RWPE2 (cell line): ENCODE results near the gene NANOS3.
A peak's percentile ranks its signal among the peaks of the same experiment; 100 is the strongest.
"Not testable (repeated sequence)": the region's sequence is repeated elsewhere in the genome, so short reads cannot be mapped to it uniquely, and the experiment has no call there.

Source experiments
- ATAC-seq: fragments of 200-7000 bp; cut with Tn5 transposase; 3 replicates; pipeline ENCODE4 v1.9.1; 2021; ENCODE audit warnings: low read depth
- DNase-seq: peaks from one replicate; pipeline ENCODE4 v3.0.0-alpha.2; 2020; ENCODE audit warnings: low spot score
- H3K27ac ChIP-seq: fragments of 450-650 bp; 2 replicates; pipeline ENCODE4 v1.5.1; 2017; ENCODE audit warnings: mild to moderate bottlenecking; ENCODE audit not compliant: poor library complexity, severe bottlenecking
- H3K27me3 ChIP-seq: fragments of 250-450 bp; sonication (Bioruptor Pico); 2 replicates; pipeline ENCODE4 v1.5.1; 2021; ENCODE audit warnings: mild to moderate bottlenecking, moderate library complexity; ENCODE audit not compliant: insufficient read depth, poor library complexity, severe bottlenecking
- H3K36me3 ChIP-seq: fragments of 250-450 bp; sonication (Bioruptor Pico); 2 replicates; pipeline ENCODE4 v1.5.1; 2020; ENCODE audit warnings: low read depth, mild to moderate bottlenecking, moderate library complexity
- H3K4me1 ChIP-seq: fragments of 250-450 bp; sonication (Bioruptor Pico); 2 replicates; pipeline ENCODE4 v1.5.1; 2021; ENCODE audit warnings: mild to moderate bottlenecking, moderate library complexity; ENCODE audit not compliant: insufficient read depth, poor library complexity, severe bottlenecking
- H3K4me3 ChIP-seq: fragments of 250-450 bp; sonication (Bioruptor Pico); 2 replicates; pipeline ENCODE4 v1.5.1; 2021; ENCODE audit warnings: mild to moderate bottlenecking, moderate library complexity; ENCODE audit not compliant: severe bottlenecking
- H3K9me3 ChIP-seq: fragments of 250-450 bp; sonication (Bioruptor Pico); 2 replicates; pipeline ENCODE4 v1.5.1; 2021; ENCODE audit warnings: mild to moderate bottlenecking, moderate library complexity; ENCODE audit not compliant: severe bottlenecking
- TF ChIP-seq, protein P1 (sequence below): fragments of 450-650 bp; IDR thresholded peaks from one replicate; pipeline ENCODE4 v1.5.1; 2017; ENCODE audit warnings: mild to moderate bottlenecking, moderate library complexity; ENCODE audit not compliant: poor library complexity, severe bottlenecking

Gene NANOS3

DNA sequence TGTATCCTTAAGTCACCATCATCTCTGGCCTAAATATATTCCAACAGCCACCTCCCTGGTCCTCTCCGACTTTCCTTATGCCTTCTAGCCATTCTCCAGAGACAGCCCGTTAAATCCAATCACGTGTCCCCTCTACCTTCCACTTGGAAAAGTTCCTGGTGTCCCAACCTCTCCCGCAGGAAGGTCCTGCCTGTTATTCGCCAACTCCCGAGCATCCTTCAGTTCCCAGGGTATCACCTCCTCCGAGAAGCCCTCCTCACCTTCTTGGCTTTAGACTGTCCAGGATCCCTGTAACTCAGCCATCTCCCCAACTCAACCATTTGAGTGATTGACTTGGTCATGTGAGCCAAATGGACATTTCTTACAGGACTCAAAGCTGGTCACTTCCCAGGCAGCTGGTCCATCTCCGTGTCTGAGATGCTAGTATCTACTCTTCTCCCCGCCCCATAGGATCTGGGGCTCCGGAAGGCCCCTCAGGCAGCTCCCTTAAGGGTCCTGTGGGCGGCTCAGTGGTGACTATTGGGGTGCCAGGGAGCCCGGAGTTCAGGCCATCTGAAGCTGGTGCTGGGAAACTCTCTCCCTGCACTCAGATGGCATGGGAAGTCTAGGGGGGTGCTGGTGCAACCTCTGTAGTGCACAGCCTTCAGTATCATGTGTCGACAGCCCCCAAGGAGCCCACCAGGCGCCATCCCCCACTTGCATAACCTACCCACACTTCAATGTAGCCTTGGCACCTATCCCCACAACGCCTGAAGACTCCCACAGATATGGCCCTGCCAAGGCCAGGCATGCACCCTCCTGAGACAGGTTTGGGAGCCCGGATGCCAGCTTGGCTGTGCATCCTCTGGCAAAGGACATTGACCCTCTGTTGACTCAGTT lies 27.9 kb upstream of the NANOS3 start:
- no peak for DNase-seq
- no peak overlapping the region for H3K4me3 ChIP-seq
- peaks cover 54% of the 10 kb centered on the region for H3K4me1 ChIP-seq
- no peaks in the 10 kb centered on the region for H3K27me3 ChIP-seq
- H3K27ac ChIP-seq, result peak overlapping the region; percentile 98
- ATAC-seq, result no peak
- H3K36me3 ChIP-seq, result no peaks in the 10 kb centered on the region
- no peaks in the 10 kb centered on the region for H3K9me3 ChIP-seq
- TF ChIP-seq, protein P1, sequence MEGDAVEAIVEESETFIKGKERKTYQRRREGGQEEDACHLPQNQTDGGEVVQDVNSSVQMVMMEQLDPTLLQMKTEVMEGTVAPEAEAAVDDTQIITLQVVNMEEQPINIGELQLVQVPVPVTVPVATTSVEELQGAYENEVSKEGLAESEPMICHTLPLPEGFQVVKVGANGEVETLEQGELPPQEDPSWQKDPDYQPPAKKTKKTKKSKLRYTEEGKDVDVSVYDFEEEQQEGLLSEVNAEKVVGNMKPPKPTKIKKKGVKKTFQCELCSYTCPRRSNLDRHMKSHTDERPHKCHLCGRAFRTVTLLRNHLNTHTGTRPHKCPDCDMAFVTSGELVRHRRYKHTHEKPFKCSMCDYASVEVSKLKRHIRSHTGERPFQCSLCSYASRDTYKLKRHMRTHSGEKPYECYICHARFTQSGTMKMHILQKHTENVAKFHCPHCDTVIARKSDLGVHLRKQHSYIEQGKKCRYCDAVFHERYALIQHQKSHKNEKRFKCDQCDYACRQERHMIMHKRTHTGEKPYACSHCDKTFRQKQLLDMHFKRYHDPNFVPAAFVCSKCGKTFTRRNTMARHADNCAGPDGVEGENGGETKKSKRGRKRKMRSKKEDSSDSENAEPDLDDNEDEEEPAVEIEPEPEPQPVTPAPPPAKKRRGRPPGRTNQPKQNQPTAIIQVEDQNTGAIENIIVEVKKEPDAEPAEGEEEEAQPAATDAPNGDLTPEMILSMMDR, result no peak

DNA sequence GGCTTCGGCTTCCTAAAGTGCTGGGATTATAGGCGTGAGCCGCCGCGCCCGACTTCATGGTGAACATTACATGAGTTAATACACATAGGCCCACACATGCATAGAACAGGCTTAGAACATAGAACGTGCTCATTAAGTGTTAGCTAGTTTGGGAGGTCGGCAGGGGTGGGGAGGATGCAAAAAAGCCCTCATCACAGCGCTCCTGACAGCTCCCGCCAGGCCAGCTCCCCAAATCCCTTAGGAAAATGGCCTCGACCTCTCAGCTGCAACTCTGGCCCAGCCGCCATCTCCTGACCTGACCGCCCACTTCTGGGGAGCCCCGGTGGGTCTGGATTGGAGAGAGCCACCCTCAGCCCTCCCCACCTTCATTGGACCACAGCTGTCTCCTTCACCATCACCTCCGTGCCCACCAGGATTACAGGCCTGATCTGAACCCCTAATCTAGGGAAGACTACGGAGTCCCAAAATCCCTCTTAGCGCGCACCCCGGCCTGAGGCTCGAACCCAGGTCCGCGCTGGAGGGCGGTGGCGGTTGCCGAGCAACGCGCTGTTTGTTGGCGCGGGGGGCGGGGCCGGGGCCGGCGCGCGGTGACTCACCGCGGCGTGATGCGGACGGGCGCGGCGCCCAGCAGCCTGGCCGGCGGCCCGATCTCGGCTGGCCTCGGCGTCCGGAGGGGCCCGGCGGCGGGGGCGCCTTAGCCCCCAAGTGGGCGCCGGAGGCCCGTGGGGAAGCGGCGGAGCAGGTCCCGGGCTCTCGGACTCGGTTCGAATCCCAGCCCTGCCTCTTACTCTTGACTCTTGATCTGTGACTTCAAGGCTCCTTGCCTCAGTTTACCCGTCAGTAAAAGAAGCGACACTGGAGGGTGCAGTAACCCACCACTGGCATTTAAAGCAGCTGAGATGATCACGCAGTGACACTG lies 26.7 kb upstream of the NANOS3 start:
- Histone ChIP-seq H3K4me1 (peaks cover 47% of the 10 kb centered on the region), H3K27ac (peak overlapping the region; percentile 98)
- ATAC-seq, result no peak

GRCh38 chr19:13850910-13851733 lies 25.8 kb upstream of the NANOS3 start:
- ATAC-seq (peak; percentile 53), DNase-seq (peak; percentile 93)
- Histone ChIP-seq H3K36me3 (no peaks in the 10 kb centered on the region), H3K9me3 (no peaks in the 10 kb centered on the region), H3K4me1 (peaks cover 47% of the 10 kb centered on the region), H3K4me3 (peak overlapping the region; percentile 17), H3K27ac (peak overlapping the region; percentile 98), H3K27me3 (no peaks in the 10 kb centered on the region)
- TF ChIP-seq, protein P1, result no peak

More for the DNA sequence above, 26.7 kb upstream of the NANOS3 start:
- H3K27me3 ChIP-seq, result no peaks in the 10 kb centered on the region
- no peaks in the 10 kb centered on the region for H3K36me3 ChIP-seq
- H3K4me3 ChIP-seq, result peak overlapping the region; percentile 17
- TF ChIP-seq, protein P1, result no peak
- no peaks in the 10 kb centered on the region for H3K9me3 ChIP-seq
- no peak for DNase-seq

- Histone ChIP-seq H3K27ac (peak overlapping the region; percentile 98), H3K4me1 (peaks cover 41% of the 10 kb centered on the region)
- H3K27me3 ChIP-seq, H3K36me3 ChIP-seq, H3K4me3 ChIP-seq, H3K9me3 ChIP-seq, ATAC-seq, DNase-seq: not testable (repeated sequence)
These were observed 25.2 kb upstream of the NANOS3 start for GRCh38 chr19:13851734-13852114.

GRCh38 chr19:13852171-13852707 lies 24.7 kb upstream of the NANOS3 start:
- ATAC-seq, result not testable (repeated sequence)

More at GRCh38 chr19:13852171-13852707, 24.7 kb upstream of the NANOS3 start:
- not testable (repeated sequence) for H3K27me3 ChIP-seq, DNase-seq, H3K4me3 ChIP-seq, H3K9me3 ChIP-seq, H3K36me3 ChIP-seq
- Histone ChIP-seq H3K4me1 (peaks cover 37% of the 10 kb centered on the region), H3K27ac (peak overlapping the region; percentile 98)
